ENCODE data around the gene CLEC18B.

GRCh38 chr16:74455213-74455612 lies 33.9 kb upstream of the CLEC18B start:
- TF ChIP-seq JUNB (IDR thresholded peaks at IDR 0.05) (no peak), NR3C1 (IDR thresholded peaks at IDR 0.05) (no peak), CTCF (IDR thresholded peaks at IDR 0.05) (no peak), BCL3 (IDR thresholded peaks at IDR 0.05) (no peak), GATA3 (IDR thresholded peaks at IDR 0.05; ENCODE audit: borderline replicate concordance) (no peak), KDM1A (IDR thresholded peaks at IDR 0.05; ENCODE audit: low read depth) (no peak), KDM5A (IDR thresholded peaks at IDR 0.05) (no peak), RNF2 (IDR thresholded peaks at IDR 0.05; ENCODE audit: borderline replicate concordance, low read depth) (no peak), PBX3 (IDR thresholded peaks at IDR 0.05) (no peak), PHF8 (IDR thresholded peaks at IDR 0.05; ENCODE audit: borderline replicate concordance, low read depth) (no peak), RFX5 (IDR thresholded peaks at IDR 0.05) (no peak), RAD21 (conservative IDR thresholded peaks at IDR 0.05 in 1 of 2, IDR thresholded peaks at IDR 0.05 in 1 of 2) (no peak), SMC3 (IDR thresholded peaks at IDR 0.05) (no peak), NPAS2 (CRISPR knock-in tag; IDR thresholded peaks at IDR 0.05; ENCODE audit: borderline replicate concordance) (no peak)

All from A549 (cell line).